RWPE2 (cell line): ENCODE data around the gene TAF4.

Experiments used
- ATAC-seq: fragments of 200-7000 bp; cut with Tn5 transposase; 3 replicates; pipeline ENCODE4 v1.9.1; 2021; ENCODE audit warnings: low read depth
- DNase-seq: peaks from one replicate; pipeline ENCODE4 v3.0.0-alpha.2; 2020; ENCODE audit warnings: low spot score
- H3K27ac ChIP-seq: fragments of 450-650 bp; 2 replicates; pipeline ENCODE4 v1.5.1; 2017; ENCODE audit warnings: mild to moderate bottlenecking; ENCODE audit not compliant: poor library complexity, severe bottlenecking
- H3K27me3 ChIP-seq: fragments of 250-450 bp; sonication (Bioruptor Pico); 2 replicates; pipeline ENCODE4 v1.5.1; 2021; ENCODE audit warnings: mild to moderate bottlenecking, moderate library complexity; ENCODE audit not compliant: insufficient read depth, poor library complexity, severe bottlenecking
- H3K36me3 ChIP-seq: fragments of 250-450 bp; sonication (Bioruptor Pico); 2 replicates; pipeline ENCODE4 v1.5.1; 2020; ENCODE audit warnings: low read depth, mild to moderate bottlenecking, moderate library complexity
- H3K4me1 ChIP-seq: fragments of 250-450 bp; sonication (Bioruptor Pico); 2 replicates; pipeline ENCODE4 v1.5.1; 2021; ENCODE audit warnings: mild to moderate bottlenecking, moderate library complexity; ENCODE audit not compliant: insufficient read depth, poor library complexity, severe bottlenecking
- H3K4me3 ChIP-seq: fragments of 250-450 bp; sonication (Bioruptor Pico); 2 replicates; pipeline ENCODE4 v1.5.1; 2021; ENCODE audit warnings: mild to moderate bottlenecking, moderate library complexity; ENCODE audit not compliant: severe bottlenecking
- H3K9me3 ChIP-seq: fragments of 250-450 bp; sonication (Bioruptor Pico); 2 replicates; pipeline ENCODE4 v1.5.1; 2021; ENCODE audit warnings: mild to moderate bottlenecking, moderate library complexity; ENCODE audit not compliant: severe bottlenecking
- CTCF ChIP-seq: fragments of 450-650 bp; IDR thresholded peaks from one replicate; pipeline ENCODE4 v1.5.1; 2017; ENCODE audit warnings: mild to moderate bottlenecking, moderate library complexity; ENCODE audit not compliant: poor library complexity, severe bottlenecking

The TAF4 gene

DNA sequence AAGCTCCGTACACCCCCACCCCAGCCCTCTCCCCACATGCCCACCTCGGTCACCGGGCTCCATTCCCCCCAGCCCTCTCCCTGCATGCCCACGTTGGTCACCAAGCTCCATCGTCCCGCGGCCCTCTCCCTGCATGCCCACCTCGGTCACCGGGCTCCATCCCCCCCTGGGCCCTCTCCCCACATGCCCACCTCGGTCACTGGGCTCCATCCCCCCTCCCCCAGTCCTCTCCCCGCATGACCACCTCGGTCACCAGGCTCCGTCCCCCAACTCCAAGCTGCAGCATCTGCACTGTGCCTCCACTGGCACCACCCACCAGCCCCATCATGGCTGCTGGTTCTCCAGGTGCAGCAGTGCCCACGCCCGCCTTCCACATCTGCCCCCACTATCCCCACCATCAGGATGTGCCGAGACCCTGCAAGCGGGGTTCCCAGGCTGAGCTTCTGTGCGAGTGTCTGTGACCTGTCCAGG, 16.8 kb downstream of the TAF4 start:
- H3K4me1 ChIP-seq, result no peaks in the 10 kb centered on the region
- no peaks in the 10 kb centered on the region for H3K27me3 ChIP-seq
- H3K4me3 ChIP-seq, result no peak overlapping the region
- H3K36me3 ChIP-seq, result no peaks in the 10 kb centered on the region
- DNase-seq, result peak; percentile 84
- H3K9me3 ChIP-seq, result no peaks in the 10 kb centered on the region
- no peak overlapping the region for H3K27ac ChIP-seq
- no peak for ATAC-seq
- no peak for TF ChIP-seq CTCF

DNA sequence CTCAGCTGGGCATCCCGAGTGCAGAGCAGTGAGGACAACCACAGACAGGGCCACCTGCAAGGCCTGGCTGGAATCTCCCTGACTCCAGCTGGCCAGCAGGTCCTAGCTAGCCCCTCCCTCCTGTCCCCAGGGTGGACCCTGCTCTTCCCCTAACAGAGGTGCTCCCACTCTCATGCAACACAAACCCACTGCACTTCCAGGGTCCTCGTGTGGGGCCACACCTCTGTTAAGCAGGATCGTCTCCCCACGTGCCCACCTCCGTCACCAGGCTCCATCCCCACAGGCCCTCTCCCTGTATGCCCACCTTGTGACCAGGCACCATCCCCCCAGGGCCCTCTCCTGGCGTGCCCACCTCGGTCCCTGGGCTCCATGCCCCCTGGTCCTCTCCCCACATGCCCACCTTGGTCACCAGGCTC, 17.3 kb downstream of the TAF4 start:
- no peak for ATAC-seq
- Histone ChIP-seq H3K9me3 (no peaks in the 10 kb centered on the region), H3K27me3 (no peaks in the 10 kb centered on the region), H3K4me3 (no peak overlapping the region), H3K4me1 (no peaks in the 10 kb centered on the region), H3K36me3 (no peaks in the 10 kb centered on the region), H3K27ac (no peak overlapping the region)
- TF ChIP-seq CTCF, result no peak
- DNase-seq, result no peak

GRCh38 chr20:62047666-62048345, 17.9 kb downstream of the TAF4 start:
- H3K27ac ChIP-seq, result no peak overlapping the region
- no peaks in the 10 kb centered on the region; the same call in 1 of the 2 replicates for H3K36me3 ChIP-seq
- H3K27me3 ChIP-seq, result no peaks in the 10 kb centered on the region
- no peak overlapping the region for H3K4me3 ChIP-seq
- no peaks in the 10 kb centered on the region for H3K9me3 ChIP-seq
- no peaks in the 10 kb centered on the region for H3K4me1 ChIP-seq
- no peak for TF ChIP-seq CTCF
- ATAC-seq, result peak; percentile 11; the same call in 1 of the 3 replicates
- peak; percentile 82 for DNase-seq

DNA sequence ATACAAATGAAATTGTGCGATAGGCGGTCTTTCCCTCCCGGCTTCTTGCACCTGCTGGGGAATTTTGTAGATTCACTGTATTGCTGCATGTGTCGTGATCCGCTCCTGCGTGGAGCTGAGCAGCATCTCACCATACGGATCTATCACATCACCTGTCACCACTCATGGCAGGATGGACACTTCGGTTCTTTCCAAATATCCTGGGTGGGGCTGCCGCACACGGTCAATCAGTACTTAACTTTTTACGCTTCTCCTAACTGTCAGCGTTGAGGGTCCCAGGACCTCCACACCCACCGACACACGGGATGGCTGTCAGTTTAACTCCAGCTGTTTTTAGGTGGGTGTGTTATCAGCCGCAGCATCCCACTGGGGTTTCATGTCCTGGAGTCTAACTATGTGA, 19.2 kb downstream of the TAF4 start:
- no peak for ATAC-seq
- H3K36me3 ChIP-seq, result no peaks in the 10 kb centered on the region; the same call in 1 of the 2 replicates
- H3K9me3 ChIP-seq, result no peaks in the 10 kb centered on the region
- peak; percentile 59 for DNase-seq
- H3K4me1 ChIP-seq, result no peaks in the 10 kb centered on the region
- no peaks in the 10 kb centered on the region for H3K27me3 ChIP-seq
- H3K27ac ChIP-seq, result no peak overlapping the region
- no peak for TF ChIP-seq CTCF
- H3K4me3 ChIP-seq, result no peak overlapping the region
